HUES48 (cell line): ENCODE data around the gene ATG7.
"Not testable (repeated sequence)": the region's sequence is repeated elsewhere in the genome, so short reads cannot be mapped to it uniquely, and the experiment has no call there.

ENCODE experiments used
- H3K27ac ChIP-seq: one replicate; pipeline ENCODE4 v1.7.0; 2013; ENCODE audit warnings: low read depth, low read length, inconsistent platforms
- H3K27me3 ChIP-seq: 2 replicates; pipeline ENCODE4 v1.6.1; 2013; ENCODE audit warnings: mild to moderate bottlenecking, low read length; ENCODE audit not compliant: control insufficient read depth, insufficient read depth
- H3K36me3 ChIP-seq: 2 replicates; pipeline ENCODE4 v1.6.1; 2013; ENCODE audit warnings: low read length; ENCODE audit not compliant: control insufficient read depth, insufficient read depth
- H3K4me1 ChIP-seq: 2 replicates; pipeline ENCODE4 v1.6.1; 2013; ENCODE audit warnings: mild to moderate bottlenecking, low read length; ENCODE audit not compliant: control insufficient read depth, insufficient read depth
- H3K4me3 ChIP-seq: 2 replicates; pipeline ENCODE4 v1.5.1; 2013; ENCODE audit warnings: mild to moderate bottlenecking, low read depth, low read length
- H3K9ac ChIP-seq: 2 replicates; pipeline ENCODE4 v1.6.1; 2013; ENCODE audit warnings: mild to moderate bottlenecking, low read depth, low read length, moderate library complexity
- H3K9me3 ChIP-seq: 2 replicates; pipeline ENCODE4 v1.6.1; 2013; ENCODE audit warnings: low read length; ENCODE audit not compliant: control insufficient read depth, insufficient read depth

The ATG7 gene

DNA sequence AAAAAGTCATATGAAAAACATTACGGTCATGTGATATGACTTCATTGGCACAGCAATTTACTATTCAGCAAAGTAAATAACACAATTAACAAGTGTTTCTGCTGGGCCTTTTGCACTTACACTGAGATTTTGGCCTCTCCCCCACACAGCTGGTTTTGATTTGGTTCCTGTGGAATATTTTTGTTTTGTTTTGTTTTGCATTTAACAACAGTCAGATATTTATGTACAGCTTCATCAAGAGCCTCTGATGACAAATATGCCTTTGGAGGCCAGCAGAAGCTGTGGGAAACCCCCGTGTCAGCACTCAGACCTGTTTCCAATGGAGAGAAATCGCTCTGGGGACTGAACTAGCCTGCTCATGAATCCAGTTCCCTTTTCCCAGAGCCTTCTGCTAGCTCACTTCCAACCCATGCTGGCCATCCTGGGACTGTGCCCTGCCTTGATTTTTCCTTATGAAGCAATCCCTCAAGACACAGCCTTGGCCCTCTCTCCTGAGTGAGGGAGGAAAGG lies 161.9 kb downstream of the ATG7 start:
- H3K36me3 ChIP-seq: no peaks in the 10 kb centered on the region
- no peak overlapping the region for H3K4me3 ChIP-seq
- H3K27ac ChIP-seq: no peak overlapping the region
- no peaks in the 10 kb centered on the region for H3K9me3 ChIP-seq
- H3K9ac ChIP-seq: no peak overlapping the region
- no peaks in the 10 kb centered on the region for H3K27me3 ChIP-seq
- H3K4me1 ChIP-seq: 0 out of 2 replicates have a peak, but pooled peaks cover 4% of the 10 kb centered on the region

DNA sequence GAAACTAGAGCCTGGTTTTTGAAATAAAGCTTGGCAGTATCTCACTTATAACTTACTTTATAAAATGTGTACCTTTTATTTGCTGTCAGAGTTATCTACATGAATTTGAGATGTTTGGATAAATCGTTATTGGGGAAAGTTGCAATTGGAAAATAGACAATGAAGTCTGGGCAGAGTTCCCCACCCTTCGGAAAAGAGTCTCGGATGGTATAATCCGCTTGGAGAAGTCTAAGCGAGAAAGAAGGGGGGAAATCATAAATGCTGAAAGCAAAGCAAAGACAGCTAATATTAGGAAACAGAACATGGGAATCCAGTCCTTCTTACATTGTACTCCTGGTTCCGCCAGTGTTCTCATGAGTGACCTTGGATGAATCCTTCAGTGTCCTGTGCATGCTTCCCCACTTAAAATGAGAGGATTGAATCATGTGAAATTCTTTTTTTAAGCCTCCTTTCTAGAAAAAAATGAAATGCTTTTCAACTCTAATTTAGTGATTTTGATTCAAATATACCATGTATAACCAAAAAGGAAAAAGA lies 162.4 kb downstream of the ATG7 start:
- Histone ChIP-seq H3K9ac (no peak overlapping the region), H3K4me1 (0 out of 2 replicates have a peak, but pooled peaks cover 4% of the 10 kb centered on the region), H3K36me3 (no peaks in the 10 kb centered on the region), H3K27me3 (no peaks in the 10 kb centered on the region), H3K4me3 (no peak overlapping the region), H3K9me3 (no peaks in the 10 kb centered on the region), H3K27ac (no peak overlapping the region)

DNA sequence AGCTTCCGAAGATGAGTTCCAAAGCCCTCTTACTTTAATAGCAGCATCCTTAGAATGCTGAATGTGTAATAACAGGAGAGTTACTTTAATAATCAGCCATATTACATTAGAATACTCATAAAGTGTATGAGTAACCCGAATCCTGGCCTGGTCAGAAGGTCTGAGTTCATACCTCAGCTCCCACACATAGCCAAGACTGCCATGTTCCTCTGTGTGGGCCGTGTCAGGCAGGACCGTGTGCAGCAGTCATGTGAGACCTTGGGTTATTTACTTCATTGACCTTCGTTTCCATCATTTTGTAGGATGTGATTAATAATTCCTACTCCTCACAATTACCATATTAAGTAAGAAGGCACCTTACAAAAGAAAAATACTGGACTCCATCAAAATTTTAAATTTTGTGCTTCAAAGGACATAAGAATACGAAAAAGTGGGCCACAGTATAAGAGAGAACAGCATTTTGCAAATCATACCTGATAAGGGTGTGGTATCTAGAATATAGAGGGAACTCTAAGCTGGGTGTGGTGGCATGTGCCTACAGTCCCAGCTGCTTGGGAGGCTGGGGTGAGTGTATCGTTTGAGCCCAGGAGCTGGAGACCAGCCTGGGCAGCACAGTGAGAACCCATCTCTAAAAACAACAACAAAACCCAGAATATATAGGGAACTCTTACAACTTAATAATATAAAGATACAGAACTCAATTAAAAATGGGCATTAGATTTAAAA lies 163.4 kb downstream of the ATG7 start:
- H3K36me3 ChIP-seq: no peaks in the 10 kb centered on the region
- no peaks in the 10 kb centered on the region for H3K9me3 ChIP-seq
- no peak overlapping the region for H3K4me3 ChIP-seq
- H3K4me1 ChIP-seq: 0 out of 2 replicates have a peak, but pooled peaks cover 4% of the 10 kb centered on the region
- no peak overlapping the region for H3K9ac ChIP-seq
- no peaks in the 10 kb centered on the region for H3K27me3 ChIP-seq
- no peak overlapping the region for H3K27ac ChIP-seq

DNA sequence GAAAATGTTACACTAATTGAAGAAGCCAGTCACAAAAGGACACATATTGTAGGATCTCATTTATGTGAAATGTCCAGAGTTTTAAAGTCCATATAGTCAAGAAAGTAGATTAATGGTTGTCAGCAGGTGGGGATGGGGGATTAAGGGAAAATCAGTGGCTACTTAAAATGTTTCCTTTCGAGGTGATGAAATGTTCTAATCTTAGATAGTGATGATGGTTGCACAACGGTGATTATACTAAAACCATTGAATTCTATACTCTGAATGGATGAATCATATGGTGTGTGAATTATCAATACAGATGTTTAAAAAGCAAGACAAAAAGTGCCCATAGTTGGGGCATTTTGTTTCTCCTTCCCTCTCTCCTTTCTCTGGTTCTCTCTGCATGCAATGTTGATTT lies 164.6 kb downstream of the ATG7 start:
- H3K36me3 ChIP-seq: no peaks in the 10 kb centered on the region

DNA sequence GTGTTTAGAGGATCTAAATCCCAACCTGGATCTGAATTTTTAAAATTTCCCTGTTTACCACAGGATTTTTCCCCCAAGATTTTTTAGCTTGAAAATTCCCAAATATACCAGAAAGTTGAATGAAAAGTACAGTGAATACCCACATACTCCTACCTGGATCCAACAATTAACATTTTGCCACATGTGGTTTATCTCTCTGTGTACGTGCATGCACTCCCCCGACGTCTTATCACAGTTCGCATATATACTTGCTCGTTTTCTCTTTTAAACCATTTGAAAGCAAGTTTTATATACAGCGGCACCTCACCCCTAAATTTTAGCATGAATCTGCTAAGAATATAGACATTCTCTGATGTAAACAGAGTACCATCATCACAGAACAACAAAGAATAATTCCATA lies 165.3 kb downstream of the ATG7 start:
- Histone ChIP-seq H3K27me3 (no peaks in the 10 kb centered on the region), H3K4me1 (0 out of 2 replicates have a peak, but pooled peaks cover 2% of the 10 kb centered on the region), H3K4me3 (no peak overlapping the region), H3K9ac (no peak overlapping the region), H3K9me3 (no peaks in the 10 kb centered on the region), H3K36me3 (no peaks in the 10 kb centered on the region), H3K27ac (no peak overlapping the region)

More for the DNA sequence above, 164.6 kb downstream of the ATG7 start:
- Histone ChIP-seq H3K9ac (no peak overlapping the region), H3K27ac (no peak overlapping the region), H3K27me3 (no peaks in the 10 kb centered on the region), H3K9me3 (no peaks in the 10 kb centered on the region), H3K4me1 (0 out of 2 replicates have a peak, but pooled peaks cover 4% of the 10 kb centered on the region), H3K4me3 (no peak overlapping the region)

DNA sequence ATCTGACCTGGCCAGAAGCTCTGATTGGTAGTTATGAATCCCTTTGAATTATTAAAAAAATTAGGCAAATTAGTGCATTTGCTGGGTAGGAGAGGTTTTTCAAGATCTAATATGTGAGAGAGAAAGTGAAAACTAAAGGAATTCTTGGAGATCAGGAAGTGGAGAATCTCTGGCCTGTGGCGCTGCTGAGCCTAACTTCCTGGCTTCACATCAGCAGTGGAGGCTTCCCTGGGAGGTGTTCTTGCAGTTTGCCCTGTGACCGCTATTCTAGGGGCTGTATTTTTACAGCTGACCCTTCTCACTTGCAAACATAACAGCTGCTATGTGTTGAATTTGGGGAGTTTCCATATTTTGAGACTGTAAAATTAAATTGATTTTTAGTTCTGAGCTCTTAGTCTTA lies 166.4 kb downstream of the ATG7 start:
- H3K27ac ChIP-seq: no peak overlapping the region
- H3K9ac ChIP-seq: no peak overlapping the region
- H3K4me1 ChIP-seq: no peaks in the 10 kb centered on the region
- H3K27me3 ChIP-seq: no peaks in the 10 kb centered on the region
- H3K4me3 ChIP-seq: no peak overlapping the region
- no peaks in the 10 kb centered on the region for H3K36me3 ChIP-seq
- H3K9me3 ChIP-seq: no peaks in the 10 kb centered on the region

DNA sequence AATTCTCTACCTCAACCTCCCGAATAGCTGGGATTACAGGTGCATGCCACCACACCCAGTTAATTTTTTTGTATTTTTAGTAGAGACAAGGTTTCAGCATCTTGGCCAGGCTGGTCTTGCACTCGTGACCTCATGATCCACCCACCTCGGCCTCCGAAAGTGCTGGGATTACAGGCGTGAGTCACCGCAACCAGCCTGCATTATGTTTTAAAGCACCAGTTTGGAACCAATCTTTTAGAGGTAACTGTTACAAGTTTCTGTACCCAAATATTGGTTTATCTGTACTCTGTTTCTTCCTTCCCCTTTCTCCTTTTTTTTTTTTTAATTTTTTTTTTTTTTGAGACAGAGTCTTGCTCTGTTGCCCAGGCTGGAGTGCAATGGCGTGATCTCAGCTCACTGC lies 169.1 kb downstream of the ATG7 start:
- H3K4me3 ChIP-seq, H3K9me3 ChIP-seq, H3K27me3 ChIP-seq, H3K27ac ChIP-seq, H3K9ac ChIP-seq, H3K4me1 ChIP-seq, H3K36me3 ChIP-seq: not testable (repeated sequence)

DNA sequence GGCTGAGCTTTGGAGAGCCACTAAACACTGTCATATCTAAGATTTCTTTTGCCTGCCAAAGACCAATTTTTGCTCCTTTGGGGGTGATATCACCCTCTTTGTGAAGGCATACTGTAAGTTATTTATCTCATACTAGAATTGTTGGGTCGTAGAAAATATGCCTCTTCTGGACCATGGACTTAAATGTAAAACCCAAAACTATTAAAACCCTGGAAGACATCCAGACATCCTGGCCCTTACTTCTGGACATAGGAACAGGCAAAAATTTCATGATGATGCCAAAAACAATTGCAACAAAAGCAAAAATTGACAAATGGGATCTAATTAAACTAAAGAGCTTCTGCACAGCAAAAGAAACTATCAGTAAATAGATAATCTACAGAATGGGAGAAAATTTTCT lies 172.2 kb downstream of the ATG7 start:
- H3K27ac ChIP-seq: no peak overlapping the region
- H3K9me3 ChIP-seq: no peaks in the 10 kb centered on the region
- H3K9ac ChIP-seq: no peak overlapping the region
- H3K4me3 ChIP-seq: no peak overlapping the region
- H3K4me1 ChIP-seq: no peaks in the 10 kb centered on the region
- H3K36me3 ChIP-seq: no peaks in the 10 kb centered on the region
- no peaks in the 10 kb centered on the region for H3K27me3 ChIP-seq

DNA sequence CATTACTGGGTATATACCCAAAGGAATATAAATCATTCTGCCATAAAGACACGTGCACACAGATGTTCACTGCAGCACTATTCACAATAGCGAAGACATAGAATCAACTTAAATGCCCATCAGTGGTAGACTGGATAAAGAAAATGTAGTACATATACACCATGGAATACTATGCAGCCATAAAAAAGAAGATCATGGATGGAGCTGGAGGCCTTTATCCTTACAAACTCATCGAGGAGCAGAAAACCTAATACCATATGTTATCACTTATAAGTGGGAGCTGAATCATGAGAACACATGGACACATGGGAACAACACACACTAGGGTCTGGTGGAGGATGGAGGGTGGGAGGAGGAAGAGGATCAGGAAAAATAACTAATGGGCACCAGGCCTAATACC lies 173.0 kb downstream of the ATG7 start:
- H3K4me3 ChIP-seq, H3K9me3 ChIP-seq, H3K27ac ChIP-seq, H3K27me3 ChIP-seq, H3K4me1 ChIP-seq, H3K9ac ChIP-seq, H3K36me3 ChIP-seq: not testable (repeated sequence)

DNA sequence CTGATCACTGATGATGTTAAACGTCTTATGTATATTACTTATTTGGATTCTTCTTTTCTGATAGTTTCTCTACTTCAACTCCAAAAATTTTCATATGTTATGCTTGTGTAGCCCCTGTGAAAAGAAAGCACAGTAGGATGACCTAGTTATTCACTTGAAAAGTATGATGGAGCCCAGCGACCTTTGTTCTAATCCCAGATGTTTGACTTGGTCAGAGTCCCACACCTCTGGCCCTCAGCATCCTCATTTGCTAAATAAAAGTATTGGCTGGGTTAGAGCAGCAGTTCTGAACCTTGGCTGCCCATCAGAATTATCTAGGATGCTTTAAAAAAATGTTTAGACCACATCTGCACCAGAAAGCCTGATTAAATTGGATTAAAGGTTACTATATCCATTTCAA lies 173.7 kb downstream of the ATG7 start:
- Histone ChIP-seq H3K27ac (no peak overlapping the region), H3K9me3 (no peaks in the 10 kb centered on the region), H3K4me3 (no peak overlapping the region), H3K36me3 (no peaks in the 10 kb centered on the region), H3K27me3 (no peaks in the 10 kb centered on the region), H3K4me1 (no peaks in the 10 kb centered on the region), H3K9ac (no peak overlapping the region)

DNA sequence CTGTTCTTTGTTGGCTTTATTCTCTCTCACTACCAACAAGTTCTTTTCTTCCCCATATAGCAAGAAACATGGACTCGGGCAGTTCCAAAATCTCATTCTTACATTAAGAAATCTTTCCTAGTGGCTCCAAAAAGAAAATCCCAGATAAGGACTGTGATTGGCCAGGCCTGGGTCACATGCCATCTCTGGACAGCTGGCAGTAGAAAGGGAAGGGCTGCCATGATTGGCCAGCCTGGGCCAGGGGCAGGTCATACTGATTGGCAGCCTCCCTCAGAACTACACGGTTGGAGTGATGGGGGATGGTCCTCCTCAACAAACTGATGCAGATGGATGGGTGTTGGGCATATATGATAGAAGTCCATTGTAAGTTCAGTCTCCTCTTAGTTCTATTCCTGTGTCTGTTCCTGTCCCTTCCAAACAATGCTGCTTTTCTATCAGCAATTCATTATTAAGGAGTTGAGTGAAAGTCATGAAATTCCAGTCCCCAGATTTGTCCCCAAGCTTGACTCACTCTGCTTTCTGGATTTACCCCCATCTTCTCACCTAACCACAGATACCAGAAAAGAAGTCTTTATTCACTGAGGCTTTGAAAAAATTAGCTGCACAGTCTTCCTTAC lies 175.5 kb downstream of the ATG7 start:
- Histone ChIP-seq H3K4me1 (no peaks in the 10 kb centered on the region), H3K27me3 (no peaks in the 10 kb centered on the region), H3K9ac (no peak overlapping the region), H3K36me3 (no peaks in the 10 kb centered on the region), H3K9me3 (no peaks in the 10 kb centered on the region), H3K27ac (no peak overlapping the region), H3K4me3 (no peak overlapping the region)
